ENCODE measurements around the gene EFNB1. TPM values are rescaled to one million over a fixed set of nuclear protein-coding genes. Genes with fewer than 3 reads are reported as not detected.

The EFNB1 gene
- total RNA-seq, 1 donor from 2014 or later: 43.0 TPM

- no peak overlapping the region for H3K4me3 ChIP-seq
- no peak for DNase-seq (ENCODE audit: extremely low spot score in 2 of 2)
- no peaks in the 10 kb centered on the region for H3K4me1 ChIP-seq
- no peaks in the 10 kb centered on the region for H3K27me3 ChIP-seq
- no peaks in the 10 kb centered on the region for H3K36me3 ChIP-seq
- no peaks in the 10 kb centered on the region for H3K9me3 ChIP-seq
- no peak overlapping the region for H3K27ac ChIP-seq
- TF ChIP-seq POLR2AphosphoS5 (IDR thresholded peaks at IDR 0.05; ENCODE audit: insufficient read depth in 1 of 2, low read depth in 1 of 2): no peak
- no peak for TF ChIP-seq POLR2A (IDR thresholded peaks at IDR 0.05)
- no peak for TF ChIP-seq CTCF (IDR thresholded peaks at IDR 0.05)
- intact Hi-C loops (cut with DNase I): loop anchor here (5.0 kb wide), 1 partner anchor 1624 kb away; no protein-coding TSS in a partner anchor
These were observed 22.3 kb downstream of the EFNB1 start for GRCh38 chrX:68851082-68851481.

GRCh38 chrX:68852046-68852445, 23.2 kb downstream of the EFNB1 start:
- no peak overlapping the region for H3K4me3 ChIP-seq
- H3K36me3 ChIP-seq: no peaks in the 10 kb centered on the region
- H3K27me3 ChIP-seq: no peaks in the 10 kb centered on the region
- H3K27ac ChIP-seq: no peak overlapping the region
- no peaks in the 10 kb centered on the region for H3K4me1 ChIP-seq
- intact Hi-C loops (cut with DNase I): loop anchor here (5.0 kb wide), 1 partner anchor 1625 kb away; no protein-coding TSS in a partner anchor
- no peaks in the 10 kb centered on the region for H3K9me3 ChIP-seq
- no peak for DNase-seq (ENCODE audit: extremely low spot score in 2 of 2)
- TF ChIP-seq CTCF (IDR thresholded peaks at IDR 0.05) (no peak), POLR2AphosphoS5 (IDR thresholded peaks at IDR 0.05; ENCODE audit: insufficient read depth in 1 of 2, low read depth in 1 of 2) (no peak), POLR2A (IDR thresholded peaks at IDR 0.05) (no peak)

- no peak for DNase-seq (ENCODE audit: extremely low spot score in 2 of 2)
- Histone ChIP-seq H3K4me3 (no peak overlapping the region), H3K36me3 (no peaks in the 10 kb centered on the region), H3K27me3 (no peaks in the 10 kb centered on the region), H3K4me1 (no peaks in the 10 kb centered on the region), H3K27ac (no peak overlapping the region), H3K9me3 (no peaks in the 10 kb centered on the region)
- TF ChIP-seq POLR2A (IDR thresholded peaks at IDR 0.05) (no peak), CTCF (IDR thresholded peaks at IDR 0.05) (no peak), POLR2AphosphoS5 (IDR thresholded peaks at IDR 0.05; ENCODE audit: insufficient read depth in 1 of 2, low read depth in 1 of 2) (no peak)
- intact Hi-C loops (cut with DNase I): loop anchor here (5.0 kb wide), 1 partner anchor 1626 kb away; no protein-coding TSS in a partner anchor
These were observed 24.9 kb downstream of the EFNB1 start for GRCh38 chrX:68853665-68854251.

- intact Hi-C loops (cut with DNase I): no loop called here
- Histone ChIP-seq H3K27ac (no peak overlapping the region), H3K4me3 (no peak overlapping the region), H3K27me3 (no peaks in the 10 kb centered on the region), H3K9me3 (no peaks in the 10 kb centered on the region), H3K36me3 (no peaks in the 10 kb centered on the region), H3K4me1 (no peaks in the 10 kb centered on the region)
- TF ChIP-seq POLR2AphosphoS5 (IDR thresholded peaks at IDR 0.05; ENCODE audit: insufficient read depth in 1 of 2, low read depth in 1 of 2): no peak
- no peak for TF ChIP-seq CTCF (IDR thresholded peaks at IDR 0.05)
- no peak for TF ChIP-seq POLR2A (IDR thresholded peaks at IDR 0.05)
- DNase-seq (ENCODE audit: extremely low spot score in 2 of 2): no peak
These were observed 36.5 kb downstream of the EFNB1 start for GRCh38 chrX:68865300-68865699.

GRCh38 chrX:68865926-68866325, 37.1 kb downstream of the EFNB1 start:
- no peaks in the 10 kb centered on the region for H3K9me3 ChIP-seq
- no peak overlapping the region for H3K27ac ChIP-seq
- DNase-seq (ENCODE audit: extremely low spot score in 2 of 2): no peak
- no peaks in the 10 kb centered on the region for H3K4me1 ChIP-seq
- no peaks in the 10 kb centered on the region for H3K36me3 ChIP-seq
- TF ChIP-seq POLR2A (IDR thresholded peaks at IDR 0.05) (no peak), CTCF (IDR thresholded peaks at IDR 0.05) (no peak), POLR2AphosphoS5 (IDR thresholded peaks at IDR 0.05; ENCODE audit: insufficient read depth in 1 of 2, low read depth in 1 of 2) (no peak)
- intact Hi-C loops (cut with DNase I): no loop called here
- H3K27me3 ChIP-seq: no peaks in the 10 kb centered on the region
- H3K4me3 ChIP-seq: no peak overlapping the region
